PFSK-1 (cell line): ENCODE data around the gene SLC38A3.

Experiments used
- FOXP2 ChIP-seq: optimal IDR thresholded peaks from 2 replicates; pipeline ENCODE3; 2011; ENCODE audit warnings: borderline replicate concordance, control low read depth, inconsistent platforms; ENCODE audit not compliant: insufficient read depth; ENCODE audit errors: extremely low read length, extremely low read depth
- POLR2AphosphoS5 ChIP-seq: IDR thresholded peaks from 2 replicates; pipeline ENCODE4 v1.6.1; 2012; ENCODE audit warnings: low read depth, mild to moderate bottlenecking, control low read depth, low read length, moderate library complexity
- REST ChIP-seq, 2 experiments: IDR thresholded peaks; 2 replicates each; pipeline versions ENCODE4 v1.6.1 to v1.8.0; 2011 to 2012; ENCODE audit warnings: low read depth in 2 of 2, low read length in 2 of 2, control low read depth in 1 of 2, inconsistent platforms in 1 of 2, mild to moderate bottlenecking in 1 of 2, moderate library complexity in 1 of 2; ENCODE audit not compliant: insufficient read depth in 1 of 2
- SIN3A ChIP-seq: IDR thresholded peaks from 2 replicates; pipeline ENCODE4 v1.6.1; 2012; ENCODE audit warnings: mild to moderate bottlenecking, low read length, moderate library complexity, borderline replicate concordance; ENCODE audit not compliant: insufficient read depth
- TAF1 ChIP-seq: IDR thresholded peaks from 2 replicates; pipeline ENCODE4 v1.6.1; 2012; ENCODE audit warnings: low read length, control low read depth, borderline replicate concordance; ENCODE audit not compliant: insufficient read depth

The SLC38A3 gene

DNA sequence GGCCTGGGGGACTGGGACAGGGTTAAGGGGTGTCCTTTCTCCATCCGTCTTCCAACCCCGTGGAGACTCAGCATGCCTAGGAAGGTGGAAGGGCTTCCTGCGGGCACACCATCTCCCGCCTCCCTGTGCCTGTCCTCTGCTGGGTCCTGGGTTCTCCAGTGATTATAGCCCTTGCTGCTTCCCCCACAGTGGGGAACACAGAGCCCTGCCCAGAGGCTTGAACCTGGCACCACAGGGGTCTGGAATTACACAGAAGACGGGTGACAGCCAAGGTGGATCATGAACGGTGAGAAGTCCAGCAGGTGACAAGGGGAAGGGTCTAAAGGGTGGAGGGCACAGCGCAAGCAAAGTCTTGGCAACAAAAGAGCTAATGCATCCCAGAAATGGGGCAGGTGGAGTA, 57.7 kb downstream of the SLC38A3 start:
- TF ChIP-seq FOXP2 = no peak
- no peak for TF ChIP-seq POLR2AphosphoS5
- TF ChIP-seq SIN3A = no peak

DNA sequence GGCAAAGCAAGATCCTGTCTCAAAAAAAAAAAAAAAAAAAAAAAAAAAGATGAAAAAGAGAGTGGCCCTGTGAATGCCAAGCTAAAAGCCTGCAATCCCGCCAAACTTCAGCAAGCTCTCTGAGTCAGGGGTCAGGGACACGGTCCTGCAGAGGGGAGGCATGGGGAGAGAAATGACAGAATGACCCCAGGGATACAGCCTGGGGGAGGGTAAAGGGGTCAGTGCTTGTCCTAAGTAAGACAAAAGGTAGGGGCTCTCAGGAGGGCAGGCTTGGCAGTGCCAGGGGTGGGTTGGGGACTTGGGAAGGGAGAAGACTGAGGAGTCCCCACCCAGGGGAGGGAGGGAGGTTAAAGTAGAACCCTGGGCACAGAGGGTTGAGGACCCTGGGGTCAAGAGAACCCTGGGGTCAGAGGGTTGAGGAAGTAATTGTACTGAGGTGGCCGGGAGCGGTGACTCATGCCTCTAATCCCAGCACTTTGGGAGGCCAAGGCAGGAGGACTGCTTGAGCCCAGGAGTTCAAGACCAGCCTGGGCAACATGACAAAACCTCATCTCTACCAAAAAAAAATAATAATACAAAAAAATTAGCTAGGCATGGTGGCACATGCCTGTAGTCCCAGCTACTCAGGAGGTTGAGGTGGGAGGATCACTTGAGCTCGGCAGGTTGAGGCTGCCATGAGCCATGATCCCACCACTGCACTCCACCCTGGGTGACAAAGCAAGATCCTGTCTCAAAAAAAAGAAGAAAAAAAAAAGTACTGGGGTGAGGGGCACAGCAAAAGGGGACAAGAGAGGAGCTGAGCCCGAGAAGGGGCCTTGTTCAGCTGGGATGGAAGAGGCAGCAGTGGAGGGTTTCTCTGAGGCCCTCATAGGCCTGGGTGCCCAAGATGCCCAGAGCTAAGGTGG, 58.7 kb downstream of the SLC38A3 start:
- TF ChIP-seq POLR2AphosphoS5 = no peak
- no peak for TF ChIP-seq REST (IDR thresholded peaks at IDR 0.05; ENCODE audit: insufficient read depth in 1 of 2, low read depth in 2 of 2, low read length in 2 of 2)
- TF ChIP-seq TAF1 = no peak
- TF ChIP-seq SIN3A = no peak
- TF ChIP-seq FOXP2 = no peak

- no peak for TF ChIP-seq TAF1
- no peak for TF ChIP-seq REST (IDR thresholded peaks at IDR 0.05; ENCODE audit: insufficient read depth in 1 of 2, low read depth in 2 of 2, low read length in 2 of 2)
- TF ChIP-seq POLR2AphosphoS5 = no peak
- TF ChIP-seq SIN3A = no peak
- TF ChIP-seq FOXP2 = no peak
Measured at GRCh38 chr3:50264383-50264963, 59.4 kb downstream of the SLC38A3 start.

DNA sequence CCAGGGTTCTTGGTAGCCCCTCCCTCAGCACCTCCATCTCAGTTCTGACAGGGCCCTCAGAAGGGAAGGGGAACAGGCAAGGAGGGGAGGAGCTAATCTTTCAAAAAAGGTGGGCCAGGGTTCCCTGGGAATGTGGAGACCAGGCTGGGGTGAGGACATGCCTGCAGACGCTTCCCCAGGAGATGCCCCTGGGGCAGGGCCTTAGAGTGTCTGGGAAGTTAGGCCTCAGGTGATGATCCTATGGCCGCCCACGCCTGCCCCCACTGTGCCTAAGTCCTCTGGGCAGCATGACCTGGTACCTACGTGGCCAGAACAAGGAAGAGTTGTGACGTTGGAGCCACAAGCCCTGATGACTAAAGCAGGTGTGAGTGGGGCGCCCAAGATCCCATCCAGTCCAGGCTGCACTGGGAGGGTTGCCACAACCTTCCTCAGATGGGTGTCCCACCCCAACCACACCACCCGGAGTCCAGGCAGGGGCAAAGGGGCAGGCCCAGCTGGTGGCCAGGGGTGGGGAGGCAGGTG, 60.0 kb downstream of the SLC38A3 start:
- TF ChIP-seq SIN3A (no peak), REST (IDR thresholded peaks at IDR 0.05; ENCODE audit: insufficient read depth in 1 of 2, low read depth in 2 of 2, low read length in 2 of 2) (no peak), FOXP2 (no peak), TAF1 (no peak), POLR2AphosphoS5 (no peak)

DNA sequence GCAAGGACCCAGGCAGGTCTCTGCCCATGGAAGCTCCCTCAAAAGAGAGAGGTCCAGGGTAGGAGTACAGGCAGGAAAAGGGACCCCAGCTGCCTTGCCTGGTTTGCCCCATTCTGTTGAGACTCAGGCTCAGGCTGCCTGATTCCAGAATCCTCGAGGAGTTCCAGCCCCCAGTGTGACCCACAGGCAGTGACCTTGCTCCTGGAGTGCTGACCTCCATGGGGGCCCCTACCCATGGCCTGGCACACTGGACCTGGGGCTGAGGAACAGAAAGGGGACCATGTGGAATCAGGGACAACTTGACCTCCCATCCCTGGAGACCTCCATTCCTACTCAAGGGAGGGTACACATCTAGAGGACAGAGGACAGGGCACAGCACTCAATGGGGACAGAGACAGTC, 60.5 kb downstream of the SLC38A3 start:
- TF ChIP-seq REST (IDR thresholded peaks at IDR 0.05; ENCODE audit: insufficient read depth in 1 of 2, low read depth in 2 of 2, low read length in 2 of 2) (no peak), SIN3A (no peak), FOXP2 (no peak), TAF1 (no peak), POLR2AphosphoS5 (no peak)
